ENCODE data around the gene VGLL2.

- TF ChIP-seq POLR2A (IDR thresholded peaks at IDR 0.05; ENCODE audit: low read depth) (no peak), CTCF (IDR thresholded peaks at IDR 0.05) (no peak)
Measured at GRCh38 chr6:117233145-117233544, 32.2 kb upstream of the VGLL2 start.
